Measurements from ENCODE around the gene CHD5. TPM values are rescaled to one million over a fixed set of nuclear protein-coding genes. Genes with fewer than 3 reads are reported as not detected.

CHD5 gene
- total RNA-seq, 1 donor from 2014 or later = 0.42 TPM

DNA sequence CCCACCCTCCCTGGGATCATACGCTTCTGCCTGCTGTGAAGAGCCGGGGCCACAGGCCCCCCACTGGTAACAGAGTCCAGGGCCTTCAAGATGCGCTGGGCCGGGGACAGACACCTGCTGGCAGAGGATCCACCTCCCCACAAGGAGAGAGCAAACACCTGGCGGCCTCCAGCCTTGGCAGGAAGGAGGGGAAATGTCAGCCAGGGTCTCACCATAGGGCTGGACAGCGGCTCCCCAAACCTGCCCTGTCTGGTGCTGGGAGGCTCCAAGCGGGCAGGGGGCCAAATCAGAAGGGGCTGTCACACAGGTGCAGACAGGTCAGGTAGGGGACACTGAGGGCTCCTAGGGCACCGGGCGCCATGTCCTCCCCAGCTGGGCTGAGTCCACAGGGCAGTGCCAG is 75.5 kb downstream of the CHD5 start:
- H3K36me3 Mint-ChIP-seq (ENCODE audit: low read depth) = no peaks in the 10 kb centered on the region
- TF ChIP-seq, protein P1, sequence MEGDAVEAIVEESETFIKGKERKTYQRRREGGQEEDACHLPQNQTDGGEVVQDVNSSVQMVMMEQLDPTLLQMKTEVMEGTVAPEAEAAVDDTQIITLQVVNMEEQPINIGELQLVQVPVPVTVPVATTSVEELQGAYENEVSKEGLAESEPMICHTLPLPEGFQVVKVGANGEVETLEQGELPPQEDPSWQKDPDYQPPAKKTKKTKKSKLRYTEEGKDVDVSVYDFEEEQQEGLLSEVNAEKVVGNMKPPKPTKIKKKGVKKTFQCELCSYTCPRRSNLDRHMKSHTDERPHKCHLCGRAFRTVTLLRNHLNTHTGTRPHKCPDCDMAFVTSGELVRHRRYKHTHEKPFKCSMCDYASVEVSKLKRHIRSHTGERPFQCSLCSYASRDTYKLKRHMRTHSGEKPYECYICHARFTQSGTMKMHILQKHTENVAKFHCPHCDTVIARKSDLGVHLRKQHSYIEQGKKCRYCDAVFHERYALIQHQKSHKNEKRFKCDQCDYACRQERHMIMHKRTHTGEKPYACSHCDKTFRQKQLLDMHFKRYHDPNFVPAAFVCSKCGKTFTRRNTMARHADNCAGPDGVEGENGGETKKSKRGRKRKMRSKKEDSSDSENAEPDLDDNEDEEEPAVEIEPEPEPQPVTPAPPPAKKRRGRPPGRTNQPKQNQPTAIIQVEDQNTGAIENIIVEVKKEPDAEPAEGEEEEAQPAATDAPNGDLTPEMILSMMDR (IDR thresholded peaks at IDR 0.05) = no peak

DNA sequence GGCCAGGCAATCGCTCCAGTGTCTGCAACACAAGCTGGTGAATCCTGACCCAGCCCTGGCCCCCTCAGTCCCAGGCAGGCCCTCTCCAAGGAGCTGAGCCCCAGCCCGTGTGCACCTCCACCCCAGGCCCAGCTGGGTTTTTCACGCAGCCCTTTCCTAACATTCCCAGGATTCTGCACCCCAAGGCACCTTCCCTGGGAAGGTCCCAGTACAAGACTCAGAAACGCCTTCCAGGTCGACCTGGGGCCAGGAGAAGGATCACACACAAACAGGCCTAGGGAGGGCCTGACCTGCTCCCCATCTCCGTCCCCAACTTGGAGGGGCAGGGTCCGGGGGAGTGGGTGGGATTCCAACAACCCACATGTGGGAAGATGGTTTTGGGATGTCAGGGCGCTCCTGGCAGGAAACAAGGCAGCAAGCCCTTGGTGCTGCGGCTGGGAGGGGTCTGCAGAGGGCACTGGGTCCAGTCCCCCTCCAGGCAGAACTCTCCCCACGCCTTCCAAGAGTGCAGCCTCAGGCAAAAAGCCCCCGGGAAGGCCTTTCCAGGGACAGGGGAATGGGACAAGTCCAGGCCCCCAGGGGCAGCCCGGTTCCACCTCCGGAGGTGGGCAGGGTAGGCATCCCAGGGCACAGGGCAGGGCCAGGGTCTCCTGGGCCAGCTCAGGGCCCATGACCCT is 76.1 kb downstream of the CHD5 start:
- TF ChIP-seq, protein P1 (IDR thresholded peaks at IDR 0.05) = no peak
- Mint-ChIP-seq H3K36me3 (ENCODE audit: low read depth) (no peaks in the 10 kb centered on the region), H3K27me3 (ENCODE audit: low read depth) (peaks cover 3% of the 10 kb centered on the region), H3K4me3 (ENCODE audit: unreplicated experiment) (no peak overlapping the region), H3K9me3 (ENCODE audit: low read depth) (no peaks in the 10 kb centered on the region), H3K4me1 (ENCODE audit: low read depth) (no peaks in the 10 kb centered on the region), H3K27ac (ENCODE audit: unreplicated experiment) (no peak overlapping the region)
- peak; percentile 69 for DNase-seq (ENCODE audit: low spot score)

More for the DNA sequence above, 75.5 kb downstream of the CHD5 start:
- peak; percentile 89 for DNase-seq (ENCODE audit: low spot score)
- Mint-ChIP-seq H3K27ac (ENCODE audit: unreplicated experiment) (no peak overlapping the region), H3K4me1 (ENCODE audit: low read depth) (no peaks in the 10 kb centered on the region), H3K27me3 (ENCODE audit: low read depth) (peaks cover 3% of the 10 kb centered on the region), H3K9me3 (ENCODE audit: low read depth) (no peaks in the 10 kb centered on the region), H3K4me3 (ENCODE audit: unreplicated experiment) (no peak overlapping the region)

DNA sequence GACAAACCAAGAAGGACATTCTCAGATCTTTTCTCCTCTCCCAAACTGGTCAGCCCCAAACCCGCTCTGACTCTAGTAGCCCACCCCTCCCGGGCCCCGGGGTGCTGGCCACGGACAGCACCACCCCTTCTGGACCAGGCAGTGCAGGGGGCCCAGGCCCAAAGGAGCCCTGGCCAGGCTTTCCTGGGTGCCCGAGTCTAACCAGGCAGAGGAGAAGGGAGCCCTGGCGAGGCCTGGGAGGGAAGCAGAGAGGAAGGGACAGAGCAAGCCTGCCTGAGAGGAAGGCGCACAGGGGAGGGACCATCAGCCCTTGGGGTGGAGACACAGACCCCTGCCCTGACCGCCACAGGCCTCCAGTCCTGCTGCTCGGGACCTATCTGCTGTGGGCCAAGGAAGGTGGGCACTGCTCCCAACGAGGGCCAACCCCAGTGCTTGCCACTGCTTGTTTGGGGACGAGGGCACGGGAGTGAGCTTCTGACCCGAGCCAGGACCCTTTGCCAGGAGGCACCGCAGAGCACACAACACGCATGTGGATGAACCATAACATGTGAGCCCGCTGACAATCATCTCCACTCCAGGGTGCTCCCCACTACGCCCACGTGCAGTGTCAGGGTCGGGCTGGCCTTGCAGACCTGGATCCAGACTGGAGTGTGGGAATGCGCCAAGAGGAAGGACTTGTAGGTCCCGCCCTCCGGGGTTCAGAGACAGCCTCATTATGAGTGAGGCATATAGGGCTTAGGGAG is 76.8 kb downstream of the CHD5 start:
- no peak overlapping the region for H3K4me3 Mint-ChIP-seq (ENCODE audit: unreplicated experiment)
- TF ChIP-seq, protein P1 (IDR thresholded peaks at IDR 0.05) = no peak
- DNase-seq (ENCODE audit: low spot score) = peak; percentile 89
- no peaks in the 10 kb centered on the region for H3K4me1 Mint-ChIP-seq (ENCODE audit: low read depth)
- peaks cover 3% of the 10 kb centered on the region for H3K27me3 Mint-ChIP-seq (ENCODE audit: low read depth)
- H3K27ac Mint-ChIP-seq (ENCODE audit: unreplicated experiment) = no peak overlapping the region
- H3K9me3 Mint-ChIP-seq (ENCODE audit: low read depth) = no peaks in the 10 kb centered on the region
- H3K36me3 Mint-ChIP-seq (ENCODE audit: low read depth) = peaks cover 2% of the 10 kb centered on the region

DNA sequence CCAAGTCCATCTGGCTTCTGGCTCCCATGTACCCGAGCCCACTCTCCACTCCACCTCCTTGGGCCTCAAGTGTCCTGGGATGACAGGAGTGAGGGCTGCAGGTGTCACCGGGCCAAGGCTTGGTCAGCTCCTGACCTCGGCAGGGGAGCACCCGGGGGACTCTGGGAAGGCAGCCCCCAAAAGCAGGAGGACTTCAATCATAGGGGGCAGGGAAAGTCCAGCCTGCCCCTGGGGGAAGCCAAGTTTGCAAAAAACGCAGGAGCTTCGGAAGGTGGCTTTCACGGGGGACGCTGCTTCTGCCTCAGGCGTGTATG is 77.6 kb downstream of the CHD5 start:
- no peaks in the 10 kb centered on the region for H3K9me3 Mint-ChIP-seq (ENCODE audit: low read depth)
- no peak overlapping the region for H3K4me3 Mint-ChIP-seq (ENCODE audit: unreplicated experiment)
- H3K27ac Mint-ChIP-seq (ENCODE audit: unreplicated experiment) = no peak overlapping the region
- DNase-seq (ENCODE audit: low spot score) = peak; percentile 52
- H3K4me1 Mint-ChIP-seq (ENCODE audit: low read depth) = no peaks in the 10 kb centered on the region
- H3K27me3 Mint-ChIP-seq (ENCODE audit: low read depth) = peaks cover 3% of the 10 kb centered on the region
- peaks cover 2% of the 10 kb centered on the region for H3K36me3 Mint-ChIP-seq (ENCODE audit: low read depth)
- TF ChIP-seq, protein P1 (IDR thresholded peaks at IDR 0.05) = no peak

DNA sequence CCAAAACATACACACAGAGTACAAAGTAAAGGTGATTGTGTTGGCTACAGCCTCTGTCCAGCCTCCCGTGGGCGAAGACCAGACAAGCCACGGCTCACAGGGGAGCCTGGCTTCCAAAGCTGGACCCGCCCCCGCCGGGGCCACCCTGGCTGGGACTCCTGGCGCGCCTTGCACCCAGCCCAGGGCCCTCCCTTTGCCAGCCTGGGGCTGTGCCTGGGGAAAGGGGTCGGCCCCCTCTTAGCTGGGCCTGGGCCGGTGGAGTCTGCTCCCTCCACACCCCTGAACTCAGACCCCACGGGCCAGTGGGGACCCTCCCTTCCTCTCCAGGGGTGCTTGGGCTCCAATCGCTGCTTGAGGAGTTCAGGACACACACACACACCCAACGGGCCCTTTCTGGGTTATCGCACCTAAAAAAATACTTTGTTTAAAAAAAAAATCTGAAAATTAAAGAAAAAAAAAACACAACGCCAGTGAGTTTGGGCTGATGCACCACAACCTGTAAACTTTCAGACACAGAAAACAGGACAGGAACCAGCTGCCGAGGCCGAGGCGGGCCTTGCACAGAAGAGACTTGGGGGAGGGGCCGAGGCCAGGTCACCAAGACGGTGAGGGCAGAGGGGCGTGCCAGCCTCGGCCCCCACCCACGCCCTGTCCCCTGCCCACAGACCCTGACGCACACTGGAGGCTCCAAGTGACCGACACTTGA is 78.1 kb downstream of the CHD5 start:
- TF ChIP-seq, protein P1 (IDR thresholded peaks at IDR 0.05) = no peak
- DNase-seq (ENCODE audit: low spot score) = peak; percentile 74
- H3K4me1 Mint-ChIP-seq (ENCODE audit: low read depth) = no peaks in the 10 kb centered on the region
- H3K27ac Mint-ChIP-seq (ENCODE audit: unreplicated experiment) = no peak overlapping the region
- H3K9me3 Mint-ChIP-seq (ENCODE audit: low read depth) = no peaks in the 10 kb centered on the region
- H3K27me3 Mint-ChIP-seq (ENCODE audit: low read depth) = peaks cover 3% of the 10 kb centered on the region
- H3K4me3 Mint-ChIP-seq (ENCODE audit: unreplicated experiment) = no peak overlapping the region
- H3K36me3 Mint-ChIP-seq (ENCODE audit: low read depth) = peaks cover 2% of the 10 kb centered on the region

Data from chondrocyte (in vitro differentiated cells).